ENCODE results near the gene TTYH1. TPM values are rescaled to one million over a fixed set of nuclear protein-coding genes. Genes with fewer than 3 reads are reported as not detected.
"Not testable (repeated sequence)": the region's sequence is repeated elsewhere in the genome, so short reads cannot be mapped to it uniquely, and the experiment has no call there.

TTYH1 gene
- total RNA-seq (10 to 100 TPM in 1 of 7 donors, 1 to 10 TPM in 5, under 1 TPM in 1; 0.95 to 34.2 (median 7.5) TPM), polyA plus RNA-seq (1 to 10 TPM in 1 of 2 donors, under 1 TPM in 1; 0.25 to 1.3 TPM)
- long read RNA-seq, donor 1, partial matches to known transcripts, result 1 of 5 reads
- long read RNA-seq, donor 1, other reads (novel, unspliced or antisense), result 4 of 5 reads
- long read RNA-seq, donor 2, partial matches to known transcripts, result 0 of 2 reads
- long read RNA-seq, donor 2, other reads (novel, unspliced or antisense), result 0 of 2 reads
- long read RNA-seq, donor 3, transcript TTYH1-202 (14 exons, 1,885 nt), result major isoform, 8 of 19 reads
- long read RNA-seq, donor 3, partial matches to known transcripts, result 3 of 19 reads
- long read RNA-seq, donor 3, other reads (novel, unspliced or antisense), result 6 of 19 reads

DNA sequence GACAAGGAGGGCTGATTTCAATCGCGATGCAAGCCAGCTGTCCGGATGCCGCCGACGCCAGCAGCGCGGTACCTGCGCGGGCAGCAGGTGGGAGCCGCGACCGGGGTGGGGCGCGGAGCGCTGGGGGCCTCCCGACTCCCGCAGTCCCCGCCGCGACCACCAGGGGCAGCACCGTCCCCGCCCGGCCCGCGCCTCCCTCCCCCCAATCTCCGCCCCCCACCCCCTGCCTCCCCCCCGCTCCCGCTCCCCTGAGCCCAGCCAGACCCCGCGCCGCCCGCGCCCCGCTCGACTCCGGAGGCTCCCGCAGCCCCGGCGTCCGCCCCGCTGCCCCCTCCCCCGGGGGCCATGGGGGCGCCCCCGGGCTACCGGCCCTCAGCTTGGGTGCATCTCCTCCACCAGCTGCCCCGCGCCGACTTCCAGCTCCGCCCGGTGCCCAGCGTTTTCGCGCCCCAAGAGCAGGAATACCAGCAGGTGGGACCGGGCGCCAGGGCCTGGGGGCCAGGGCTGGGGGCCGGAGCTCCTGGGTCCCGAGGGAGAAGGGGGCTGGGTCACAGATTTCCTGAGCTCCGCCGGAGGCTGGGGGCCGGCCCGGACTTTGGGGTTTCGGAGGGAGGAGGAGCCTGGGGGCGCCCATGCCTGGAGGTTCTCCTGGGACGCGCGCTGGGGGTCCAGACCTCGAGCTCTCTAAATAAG lies at the start of gene TTYH1:
TSS of gene TTYH1 (plus strand) at position 257 of the 693 bp plus-strand sequence. CDS start at position 346, 89 bp downstream.
- TF ChIP-seq, protein P1, sequence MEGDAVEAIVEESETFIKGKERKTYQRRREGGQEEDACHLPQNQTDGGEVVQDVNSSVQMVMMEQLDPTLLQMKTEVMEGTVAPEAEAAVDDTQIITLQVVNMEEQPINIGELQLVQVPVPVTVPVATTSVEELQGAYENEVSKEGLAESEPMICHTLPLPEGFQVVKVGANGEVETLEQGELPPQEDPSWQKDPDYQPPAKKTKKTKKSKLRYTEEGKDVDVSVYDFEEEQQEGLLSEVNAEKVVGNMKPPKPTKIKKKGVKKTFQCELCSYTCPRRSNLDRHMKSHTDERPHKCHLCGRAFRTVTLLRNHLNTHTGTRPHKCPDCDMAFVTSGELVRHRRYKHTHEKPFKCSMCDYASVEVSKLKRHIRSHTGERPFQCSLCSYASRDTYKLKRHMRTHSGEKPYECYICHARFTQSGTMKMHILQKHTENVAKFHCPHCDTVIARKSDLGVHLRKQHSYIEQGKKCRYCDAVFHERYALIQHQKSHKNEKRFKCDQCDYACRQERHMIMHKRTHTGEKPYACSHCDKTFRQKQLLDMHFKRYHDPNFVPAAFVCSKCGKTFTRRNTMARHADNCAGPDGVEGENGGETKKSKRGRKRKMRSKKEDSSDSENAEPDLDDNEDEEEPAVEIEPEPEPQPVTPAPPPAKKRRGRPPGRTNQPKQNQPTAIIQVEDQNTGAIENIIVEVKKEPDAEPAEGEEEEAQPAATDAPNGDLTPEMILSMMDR (IDR thresholded peaks at IDR 0.05), result no peak
- TF ChIP-seq EP300 (IDR thresholded peaks at IDR 0.05) (no peak), POLR2A (IDR thresholded peaks at IDR 0.05) (no peak)
- Histone ChIP-seq H3K4me3 (no peak within 1 kb of the TSS), H3K27ac (no peak within 1 kb of the TSS), H3K4me1 (ENCODE audit: insufficient read depth) (no peaks in the 10 kb centered on the region), H3K9me3 (no peaks in the 10 kb centered on the region), H3K27me3 (no peaks in the 10 kb centered on the region), H3K36me3 (no peaks in the 10 kb centered on the region)
- 1 to 3% (median 2%) methylated on average over 45 to 68 of the region's 68 CpGs for WGBS, 3 donors
- intact Hi-C loops (cut with DNase I), result no loop called here
- DNase-seq, result no peak

DNA sequence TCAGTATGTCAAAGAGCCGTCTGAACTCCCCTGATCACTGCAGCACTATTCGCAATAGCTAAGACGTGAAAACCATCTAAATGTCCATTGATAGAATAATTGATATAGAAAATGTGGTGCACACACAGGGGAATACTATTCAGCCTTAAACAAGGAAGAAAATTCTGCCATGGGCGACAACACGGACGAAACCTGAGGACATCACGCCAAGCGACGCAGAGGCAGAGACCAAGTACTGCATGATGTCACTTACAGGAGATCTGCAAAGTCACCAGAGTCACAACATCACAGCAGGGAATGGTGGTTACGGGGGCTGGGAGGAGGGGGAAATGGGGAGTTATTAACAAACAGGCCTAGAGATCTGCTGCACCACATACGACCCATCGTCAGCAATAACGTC lies 49.5 kb upstream of the TTYH1 start:
- H3K36me3 ChIP-seq; H3K27me3 ChIP-seq; H3K4me1 ChIP-seq (ENCODE audit: insufficient read depth); intact Hi-C loops (cut with DNase I); H3K27ac ChIP-seq; H3K9me3 ChIP-seq; DNase-seq; H3K4me3 ChIP-seq: not testable (repeated sequence)
- 88 to 90% (median 89%) methylated on average over 13 of the region's 13 CpGs for WGBS, 3 donors

DNA sequence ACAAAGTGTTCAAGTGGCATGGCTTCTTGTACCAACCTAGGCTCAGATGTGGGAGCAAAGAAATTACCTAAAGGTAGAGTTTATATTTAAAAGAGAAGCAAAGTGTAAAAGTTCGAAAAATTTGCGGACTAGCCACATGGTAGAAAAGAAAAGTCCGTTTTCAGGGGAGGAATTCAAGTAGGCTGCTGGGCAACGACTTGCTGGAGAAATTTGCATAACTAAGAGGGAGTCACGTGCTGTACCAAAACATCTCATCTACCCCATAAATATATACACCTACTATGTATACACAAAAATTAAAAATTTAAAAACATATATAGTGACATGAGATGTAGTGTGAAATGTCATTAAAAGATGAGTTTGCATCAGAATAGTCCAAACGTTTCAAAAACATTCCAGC lies 48.5 kb upstream of the TTYH1 start:
- no peaks in the 10 kb centered on the region for H3K4me1 ChIP-seq (ENCODE audit: insufficient read depth)
- no peaks in the 10 kb centered on the region for H3K27me3 ChIP-seq
- no peaks in the 10 kb centered on the region for H3K9me3 ChIP-seq
- DNase-seq, result no peak
- intact Hi-C loops (cut with DNase I), result no loop called here
- H3K27ac ChIP-seq, result no peak overlapping the region
- 47 to 57% (median 49%) methylated on average over 6 of the region's 6 CpGs for WGBS, 3 donors
- H3K36me3 ChIP-seq, result no peaks in the 10 kb centered on the region
- H3K4me3 ChIP-seq, result no peak overlapping the region
- no peak for TF ChIP-seq POLR2A (IDR thresholded peaks at IDR 0.05)
- TF ChIP-seq, protein P1 (IDR thresholded peaks at IDR 0.05), result no peak
- TF ChIP-seq EP300 (IDR thresholded peaks at IDR 0.05), result no peak

DNA sequence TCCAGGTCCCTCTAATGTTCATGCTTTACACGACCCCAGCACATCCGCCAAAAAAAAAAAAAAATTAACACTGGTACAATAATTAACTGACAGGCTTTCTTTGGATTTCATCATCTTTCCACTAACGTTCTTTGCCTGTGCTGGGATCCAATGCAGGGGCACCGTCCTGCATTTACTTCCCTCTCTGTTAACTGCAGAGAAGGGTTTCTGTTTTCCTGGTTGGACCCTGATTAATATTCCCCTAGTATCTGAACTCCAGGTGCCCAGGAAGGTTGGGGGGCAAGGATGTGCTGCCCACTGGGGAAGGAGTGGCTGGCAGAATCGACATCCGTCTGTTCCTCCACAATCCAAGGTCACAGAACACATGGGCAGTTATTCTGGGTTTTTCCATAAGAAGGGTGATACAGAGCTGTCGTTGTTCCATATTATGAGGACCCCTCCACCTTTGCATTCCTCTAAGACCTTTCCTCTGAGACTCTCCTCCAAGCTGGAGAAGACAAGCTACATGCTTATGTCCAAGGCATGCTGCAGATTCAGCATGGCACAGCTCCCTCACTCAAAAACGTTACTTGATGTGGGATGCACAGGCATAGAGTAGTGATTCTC lies 46.1 kb upstream of the TTYH1 start:
- WGBS, 3 donors, result 40 to 58% (median 46%) methylated on average over 8 of the region's 8 CpGs
- H3K4me3 ChIP-seq, result no peak overlapping the region
- TF ChIP-seq POLR2A (IDR thresholded peaks at IDR 0.05) (no peak), EP300 (IDR thresholded peaks at IDR 0.05) (no peak)
- TF ChIP-seq, protein P1 (IDR thresholded peaks at IDR 0.05), result no peak
- no peaks in the 10 kb centered on the region for H3K4me1 ChIP-seq (ENCODE audit: insufficient read depth)
- no peak for DNase-seq
- no peaks in the 10 kb centered on the region for H3K27me3 ChIP-seq
- intact Hi-C loops (cut with DNase I), result no loop called here
- H3K9me3 ChIP-seq, result no peaks in the 10 kb centered on the region
- H3K36me3 ChIP-seq, result no peaks in the 10 kb centered on the region
- H3K27ac ChIP-seq, result no peak overlapping the region

DNA sequence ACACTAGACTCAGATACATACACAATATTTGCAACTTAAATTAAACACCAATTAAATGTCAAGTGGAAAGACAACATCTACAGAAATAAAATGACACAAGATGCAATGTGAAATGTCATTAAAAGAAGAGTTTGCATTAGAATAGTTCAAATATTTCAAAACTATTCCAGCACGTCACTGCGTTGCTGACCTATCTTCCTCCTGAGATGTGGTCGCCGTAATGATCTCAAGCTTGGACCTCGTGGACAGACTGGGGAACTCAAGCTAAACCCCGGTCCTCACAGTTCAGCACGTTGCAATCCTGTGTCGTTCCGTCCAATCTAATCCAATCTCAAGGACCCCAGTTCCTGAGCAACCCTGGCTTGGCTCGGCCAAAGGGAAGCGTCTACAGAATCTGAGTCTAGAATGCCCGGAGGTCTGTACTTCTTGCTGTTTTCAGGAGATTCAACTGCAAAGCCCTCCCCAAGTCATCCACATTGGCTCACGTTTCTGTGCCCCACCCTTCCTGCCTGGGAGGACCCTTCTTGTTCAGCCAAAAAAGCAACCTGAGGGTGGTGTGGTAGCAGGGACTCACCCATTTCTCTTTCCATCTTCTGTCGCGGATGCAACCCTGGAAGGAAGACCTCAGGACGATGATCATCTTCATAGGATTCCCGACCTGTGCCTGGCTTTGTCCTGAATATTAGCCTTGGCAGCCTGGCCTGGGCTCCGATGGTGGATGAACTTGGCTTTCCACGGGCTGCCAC lies 45.4 kb upstream of the TTYH1 start:
- H3K9me3 ChIP-seq; H3K4me1 ChIP-seq (ENCODE audit: insufficient read depth); H3K27me3 ChIP-seq; H3K27ac ChIP-seq; H3K4me3 ChIP-seq; intact Hi-C loops (cut with DNase I); H3K36me3 ChIP-seq; DNase-seq: not testable (repeated sequence)
- WGBS, 3 donors, result 71 to 87% (median 82%) methylated on average over 12 to 14 of the region's 19 CpGs

DNA sequence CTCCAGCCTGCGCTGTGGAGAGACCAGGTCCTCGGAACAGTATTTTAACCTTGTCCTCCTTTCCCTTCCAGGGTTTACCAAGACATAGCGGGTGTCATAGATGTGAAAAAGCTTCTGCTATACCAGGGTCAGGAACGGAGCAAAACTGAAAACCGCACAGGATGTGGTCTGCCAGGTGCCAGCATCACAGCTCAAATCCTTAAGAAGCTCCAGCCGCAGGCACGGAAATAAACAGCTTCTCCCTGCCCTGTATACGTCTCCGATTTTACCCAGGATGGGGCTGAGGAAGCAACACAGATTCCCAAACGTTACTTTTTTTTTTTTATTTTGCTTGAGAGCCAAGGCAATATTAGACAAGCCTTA lies 44.8 kb upstream of the TTYH1 start:
- H3K27ac ChIP-seq; H3K4me3 ChIP-seq; H3K9me3 ChIP-seq; H3K36me3 ChIP-seq; H3K4me1 ChIP-seq (ENCODE audit: insufficient read depth); H3K27me3 ChIP-seq; intact Hi-C loops (cut with DNase I); DNase-seq: not testable (repeated sequence)
- 63 to 77% (median 72%) methylated on average over 5 to 8 of the region's 10 CpGs for WGBS, 3 donors

DNA sequence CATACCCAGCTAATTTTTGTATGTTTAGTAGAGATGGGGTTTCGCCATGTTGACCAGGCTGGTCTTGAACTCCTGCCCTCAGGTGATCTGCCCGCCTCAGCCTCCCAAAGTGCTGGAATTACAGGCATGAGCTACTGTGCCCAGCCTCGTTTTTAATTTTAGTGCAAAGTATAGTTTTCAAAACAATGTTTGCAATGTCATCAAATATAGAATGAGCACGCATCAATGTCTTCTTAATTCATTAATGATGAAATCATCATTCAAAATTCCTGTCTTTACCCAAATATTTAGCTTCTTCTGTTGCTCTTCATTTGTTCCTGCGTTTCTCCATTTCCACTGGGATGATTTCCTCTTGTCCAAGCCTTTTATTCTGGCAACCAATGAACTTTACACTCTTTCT lies 43.8 kb upstream of the TTYH1 start:
- H3K9me3 ChIP-seq; H3K4me1 ChIP-seq (ENCODE audit: insufficient read depth); H3K27ac ChIP-seq; DNase-seq; intact Hi-C loops (cut with DNase I); H3K27me3 ChIP-seq; H3K36me3 ChIP-seq; H3K4me3 ChIP-seq: not testable (repeated sequence)
- WGBS, 3 donors, result 68 to 76% (median 74%) methylated on average over 5 of the region's 5 CpGs
